Lower leg skin (tissue), 4 donors: ENCODE measurements around the gene CYTH1. TPM values are rescaled to one million over a fixed set of nuclear protein-coding genes. Genes with fewer than 3 reads are reported as not detected.
A peak's percentile ranks its signal among the peaks of the same experiment; 100 is the strongest.
"Not testable (repeated sequence)": the region's sequence is repeated elsewhere in the genome, so short reads cannot be mapped to it uniquely, and the experiment has no call there.

Experiments
- DNase-seq, 2 donors: peaks; one replicate each; pipeline ENCODE4 v3.0.0-alpha.2; 2019; ENCODE audit warnings: low spot score in 2 of 2
- H3K4me3 ChIP-seq: fragments of 200-600 bp; sonication (generic); 2 replicates; pipeline ENCODE4 v1.5.1; 2017; ENCODE audit warnings: mild to moderate bottlenecking, low read depth; ENCODE audit not compliant: poor library complexity, severe bottlenecking
- CTCF ChIP-seq, 3 donors: fragments of 450-650 bp; IDR thresholded peaks; one replicate each; pipeline ENCODE4 v1.5.1; 2016; ENCODE audit warnings: antibody characterized with exemption in 3 of 3, mild to moderate bottlenecking in 3 of 3, moderate library complexity in 2 of 3
- POLR2A ChIP-seq, 2 donors: fragments of 450-650 bp; IDR thresholded peaks; one replicate each; pipeline ENCODE4 v1.6.1; 2016 to 2017; ENCODE audit warnings: antibody characterized with exemption in 2 of 2, mild to moderate bottlenecking in 1 of 2, moderate library complexity in 1 of 2
- WGBS, 2 donors: methylation state at CpG; one replicate each; pipeline ENCODE4 v1.1.5; 2018; 5-methylcytosine and 5-hydroxymethylcytosine counted together
- intact Hi-C: fragments of 100-400 bp; cut with DNase I; formaldehyde crosslinking; loops from one replicate; pipeline ENCODE4 v1.15.0; 2023; ENCODE audit warnings: low total_unique reads
- total RNA-seq, 4 donors: library from RNA; depleted of rRNA; stranded (reverse); fragments of >200 nt; gene quantifications; one replicate each; pipeline ENCODE4 v1.1.0, GENCODE V29; 2016

The CYTH1 gene
- total RNA-seq, 4 donors from 2014 or later = 53.7 to 79.4 (median 63.9) TPM

GRCh38 chr17:78751447-78752161 is 30.5 kb downstream of the CYTH1 start:
- no peak for TF ChIP-seq CTCF (IDR thresholded peaks at IDR 0.05)
- no peak for TF ChIP-seq POLR2A (IDR thresholded peaks at IDR 0.05)
- peak in 1 of 2 donors; percentile 82 for DNase-seq
- H3K4me3 ChIP-seq = no peak overlapping the region
- WGBS, 2 donors = 86 to 88% methylated on average over 14 of the region's 14 CpGs
- intact Hi-C loops = no loop called here

GRCh38 chr17:78751000-78751399 is 31.1 kb downstream of the CYTH1 start:
- H3K4me3 ChIP-seq, intact Hi-C loops: not testable (repeated sequence)
- peak in 1 of 2 donors; percentile 48 for DNase-seq
- 93 to 97% methylated on average over 5 of the region's 5 CpGs for WGBS, 2 donors

GRCh38 chr17:78748730-78749317 is 33.2 kb downstream of the CYTH1 start:
- TF ChIP-seq POLR2A (IDR thresholded peaks at IDR 0.05) = no peak
- TF ChIP-seq CTCF (IDR thresholded peaks at IDR 0.05) = no peak
- intact Hi-C loops = no loop called here
- whole genome bisulfite sequencing, 2 donors = 48 to 51% methylated on average over 8 of the region's 8 CpGs
- peak; percentile 90 to 96 for DNase-seq
- H3K4me3 ChIP-seq = no peak overlapping the region

GRCh38 chr17:78748048-78748729 is 33.9 kb downstream of the CYTH1 start:
- H3K4me3 ChIP-seq = no peak overlapping the region
- intact Hi-C loops = no loop called here
- 40 to 48% methylated on average over 6 of the region's 6 CpGs for WGBS, 2 donors
- TF ChIP-seq CTCF (IDR thresholded peaks at IDR 0.05) (no peak), POLR2A (IDR thresholded peaks at IDR 0.05) (no peak)
- DNase-seq = peak in 1 of 2 donors; percentile 63

- 44 to 64% methylated on average over 2 of the region's 2 CpGs for WGBS, 2 donors
- intact Hi-C loops = no loop called here
- no peak overlapping the region for H3K4me3 ChIP-seq
- TF ChIP-seq POLR2A (IDR thresholded peaks at IDR 0.05) = no peak
- TF ChIP-seq CTCF (IDR thresholded peaks at IDR 0.05) = no peak
- no peak for DNase-seq
Observed at GRCh38 chr17:78747488-78747887, 34.6 kb downstream of the CYTH1 start.

- no peak for DNase-seq
- no peak for TF ChIP-seq POLR2A (IDR thresholded peaks at IDR 0.05)
- TF ChIP-seq CTCF (IDR thresholded peaks at IDR 0.05) = no peak
- no peak overlapping the region for H3K4me3 ChIP-seq
- intact Hi-C loops = no loop called here
- WGBS, 2 donors = 43 to 55% methylated on average over 2 of the region's 2 CpGs
Observed at GRCh38 chr17:78746949-78747269, 35.2 kb downstream of the CYTH1 start.
